SH-SY5Y (cell line): ENCODE results near the gene BANF1.

ENCODE experiments used
- GATA2 ChIP-seq: IDR thresholded peaks from 2 replicates; pipeline ENCODE4 v1.6.1; 2011; ENCODE audit warnings: mild to moderate bottlenecking, low read depth, low read length
- GATA3 ChIP-seq: IDR thresholded peaks from 2 replicates; pipeline ENCODE4 v1.6.1; 2011; ENCODE audit warnings: low read depth, mild to moderate bottlenecking, low read length, moderate library complexity

BANF1 gene

GRCh38 chr11:66051371-66051765 is 49.1 kb downstream of the BANF1 start:
- TF ChIP-seq GATA2: no peak
- no peak for TF ChIP-seq GATA3

DNA sequence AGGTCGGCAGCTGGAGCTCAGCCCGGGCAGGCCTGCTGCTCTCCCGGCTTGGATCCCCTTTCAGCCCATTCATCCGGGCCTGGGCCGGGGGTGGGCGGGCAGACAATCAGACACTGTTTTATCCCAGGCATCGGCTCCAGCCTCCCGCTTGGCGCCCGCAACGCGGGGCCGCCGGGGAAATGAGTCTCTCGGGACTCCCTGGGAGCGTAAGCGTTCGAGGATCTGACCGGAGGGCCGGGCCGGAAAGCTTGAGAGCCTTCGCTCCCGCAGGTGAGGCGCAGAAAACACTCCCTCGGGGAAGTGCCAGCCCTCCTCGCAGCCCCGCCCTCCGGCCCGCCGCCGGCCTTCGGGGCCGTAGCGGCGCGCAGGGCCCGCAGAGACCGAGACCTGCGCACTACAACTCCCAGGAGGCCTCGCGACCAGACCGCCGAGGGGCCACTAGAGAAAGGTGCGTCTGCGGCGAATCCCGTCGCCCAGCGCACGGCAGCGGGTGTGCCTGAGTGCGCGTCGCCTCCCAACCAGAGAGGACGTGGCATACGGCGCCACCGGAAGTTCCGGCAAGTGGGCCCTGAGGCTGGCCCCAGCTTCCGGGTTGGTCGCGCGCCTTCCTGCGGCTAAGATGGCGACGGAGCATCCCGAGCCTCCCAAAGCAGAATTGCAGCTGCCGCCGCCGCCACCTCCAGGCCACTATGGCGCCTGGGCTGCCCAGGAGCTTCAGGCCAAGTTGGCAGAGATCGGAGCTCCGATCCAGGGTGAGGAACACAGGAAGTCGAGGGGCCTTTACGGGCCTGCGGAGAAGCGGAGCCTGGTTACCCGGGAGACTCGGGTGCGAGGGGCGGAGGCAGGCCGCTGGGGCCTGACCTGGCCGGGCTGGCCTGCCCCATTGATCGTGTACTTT is 49.7 kb downstream of the BANF1 start, which contains the start of gene SF3B2:
Gene SF3B2, plus strand, starts transcription at position 599 of the 898 bp plus-strand sequence. Its CDS starts 21 bp downstream, at position 620.
- TF ChIP-seq GATA3: no peak
- no peak for TF ChIP-seq GATA2

DNA sequence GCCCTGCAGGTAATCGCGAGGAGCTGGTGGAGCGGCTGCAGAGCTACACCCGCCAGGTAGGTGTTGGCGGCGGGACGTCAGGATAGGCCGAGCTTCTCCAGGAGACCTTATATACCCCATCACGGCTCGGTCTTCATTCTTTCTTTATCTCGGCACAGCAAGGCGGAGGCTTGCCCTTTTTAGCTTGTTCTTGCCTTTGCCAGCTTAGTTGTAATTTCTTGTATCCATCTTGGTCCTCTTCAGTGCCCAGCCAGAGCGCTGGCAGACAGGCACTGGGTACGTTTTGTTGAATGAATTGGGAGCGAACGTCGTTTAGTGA is 50.3 kb downstream of the BANF1 start:
- TF ChIP-seq GATA3 (no peak), GATA2 (no peak)
